Mesendoderm (in vitro differentiated cells): ENCODE results near the gene BRMS1L. TPM values are rescaled to one million over a fixed set of nuclear protein-coding genes. Genes with fewer than 3 reads are reported as not detected.
A peak's percentile ranks its signal among the peaks of the same experiment; 100 is the strongest.
"Not testable (repeated sequence)": the region's sequence is repeated elsewhere in the genome, so short reads cannot be mapped to it uniquely, and the experiment has no call there.

Experiments used
- DNase-seq: peaks from one replicate; pipeline ENCODE4 v3.0.0; 2013
- H2AK5ac ChIP-seq: 2 replicates; pipeline ENCODE4 v1.6.1; 2013; ENCODE audit warnings: low read length, inconsistent platforms
- H2BK120ac ChIP-seq: 2 replicates; pipeline ENCODE4 v1.6.1; 2013; ENCODE audit warnings: low read depth, mild to moderate bottlenecking, low read length, moderate library complexity, mixed read lengths
- H2BK15ac ChIP-seq: replicated peaks from 2 replicates; pipeline ENCODE4 v1.6.1; 2013; ENCODE audit warnings: low read depth, mild to moderate bottlenecking, moderate library complexity
- H2BK5ac ChIP-seq: 2 replicates; pipeline ENCODE4 v1.6.1; 2013; ENCODE audit warnings: low read length, inconsistent platforms
- H3K18ac ChIP-seq: 2 replicates; pipeline ENCODE4 v1.6.1; 2013; ENCODE audit warnings: mild to moderate bottlenecking, low read length, mixed read lengths
- H3K23ac ChIP-seq: one replicate; pipeline ENCODE4 v1.6.1; 2013; ENCODE audit warnings: low read length
- H3K27ac ChIP-seq: 2 replicates; pipeline ENCODE4 v1.5.1; 2013; ENCODE audit warnings: low read depth, mild to moderate bottlenecking, inconsistent platforms, low read length, moderate library complexity
- H3K27me3 ChIP-seq: 2 replicates; pipeline ENCODE4 v1.6.1; 2013; ENCODE audit warnings: low read length, control low read depth, mild to moderate bottlenecking, inconsistent platforms; ENCODE audit not compliant: insufficient read depth, poor library complexity
- H3K36me3 ChIP-seq: 2 replicates; pipeline ENCODE4 v1.6.1; 2013; ENCODE audit warnings: low read length, inconsistent platforms; ENCODE audit not compliant: control insufficient read depth, insufficient read depth
- H3K4ac ChIP-seq: one replicate; pipeline ENCODE4 v1.6.1; 2013; ENCODE audit warnings: low read depth, mild to moderate bottlenecking, low read length, moderate library complexity
- H3K4me1 ChIP-seq: 2 replicates; pipeline ENCODE4 v1.6.1; 2013; ENCODE audit warnings: low read depth, low read length, inconsistent platforms; ENCODE audit not compliant: control insufficient read depth
- H3K4me2 ChIP-seq: 2 replicates; pipeline ENCODE4 v1.6.1; 2013; ENCODE audit warnings: low read length
- H3K4me3 ChIP-seq: 2 replicates; pipeline ENCODE4 v1.5.1; 2013; ENCODE audit warnings: mild to moderate bottlenecking, low read length
- H3K56ac ChIP-seq: one replicate; pipeline ENCODE4 v1.6.1; 2013; ENCODE audit warnings: low read length
- H3K79me1 ChIP-seq: 2 replicates; pipeline ENCODE4 v1.6.1; 2013; ENCODE audit warnings: low read length, inconsistent platforms
- H3K79me2 ChIP-seq: 2 replicates; pipeline ENCODE4 v1.6.1; 2013; ENCODE audit warnings: mild to moderate bottlenecking, low read length; ENCODE audit not compliant: control insufficient read depth, insufficient read depth
- H3K9ac ChIP-seq: 2 replicates; pipeline ENCODE4 v1.6.1; 2013; ENCODE audit warnings: low read length, inconsistent platforms
- H4K5ac ChIP-seq: one replicate; pipeline ENCODE4 v1.6.1; 2013; ENCODE audit warnings: low read length
- H4K8ac ChIP-seq: one replicate; pipeline ENCODE4 v1.6.1; 2013; ENCODE audit warnings: low read depth, mild to moderate bottlenecking, control low read depth, low read length, moderate library complexity
- WGBS: extraction: QIAGEN DNeasy Blood & Tissue Kit; methylation state at CpG from one replicate; pipeline ENCODE4 v1.1.7; 2013; ENCODE audit warnings: low lambda C conversion rate, missing lambda C conversion rate; ENCODE audit not compliant: insufficient coverage; ENCODE audit errors: extremely low coverage; 5-methylcytosine and 5-hydroxymethylcytosine counted together
- polyA plus RNA-seq, 2 experiments: library from polyadenylated mRNA; stranded (reverse); fragments of 200-250 nt; gene quantifications; one replicate each; pipeline ENCODE4 v1.2.3, GENCODE V29; 2013

The BRMS1L gene
- polyA plus RNA-seq (2013, experiment 1 of 2) = 7.1 TPM
- 7.2 TPM for polyA plus RNA-seq (2013, experiment 2 of 2)

DNA sequence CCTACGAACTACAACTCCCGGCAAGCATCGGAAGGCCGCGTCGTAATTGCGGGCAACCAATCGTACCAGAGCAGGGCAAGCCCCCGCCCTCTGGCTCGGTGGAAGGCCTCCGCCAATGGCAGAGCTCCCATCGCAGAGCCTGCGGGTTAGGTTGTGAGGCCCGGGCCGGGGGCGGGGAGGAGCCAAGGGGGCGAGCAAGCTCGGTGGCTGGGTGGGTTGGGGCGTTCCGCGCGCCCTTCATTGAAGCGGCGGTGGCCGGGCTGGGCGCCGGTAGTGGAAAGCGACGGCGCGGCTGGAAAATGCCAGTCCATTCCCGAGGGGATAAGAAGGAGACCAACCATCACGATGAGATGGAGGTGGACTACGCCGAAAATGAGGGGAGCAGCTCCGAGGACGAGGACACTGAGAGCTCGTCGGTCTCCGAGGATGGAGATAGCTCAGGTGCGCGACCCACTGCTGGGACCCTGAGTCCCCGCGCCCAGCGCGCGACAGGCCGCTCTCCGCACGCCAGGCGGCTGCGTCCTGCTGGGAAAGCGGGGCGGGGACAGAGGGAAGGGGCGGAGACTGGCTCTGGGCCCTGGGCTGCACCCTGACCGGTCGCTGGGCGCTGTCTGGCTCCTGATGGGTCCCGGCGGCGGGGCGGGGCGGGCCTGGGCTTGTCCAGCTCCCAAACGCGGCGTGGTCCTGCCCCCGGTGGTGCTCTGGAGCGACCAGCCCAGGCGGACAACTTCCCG, at the start of gene BRMS1L:
TSS of gene BRMS1L (plus strand) at position 121 of the 734 bp plus-strand sequence. CDS start at position 300, 179 bp downstream.
- Histone ChIP-seq H3K27me3 (no peaks in the 10 kb centered on the region), H3K9ac (peak within 1 kb of the TSS; percentile 85), H3K36me3 (no peaks in the 10 kb centered on the region), H2AK5ac (no peak within 1 kb of the TSS), H4K8ac (no peak within 1 kb of the TSS), H3K4ac (no peak within 1 kb of the TSS), H2BK15ac (no peak within 1 kb of the TSS), H3K56ac (peak within 1 kb of the TSS; percentile 96), H3K4me1 (peaks cover 3% of the 10 kb centered on the region), H3K79me1 (peaks cover 6% of the 10 kb centered on the region), H2BK5ac (peak within 1 kb of the TSS; percentile 72), H3K23ac (peak within 1 kb of the TSS; percentile 83), H3K4me3 (peak within 1 kb of the TSS; percentile 91), H3K4me2 (peak within 1 kb of the TSS; percentile 95), H3K18ac (peak within 1 kb of the TSS; percentile 3), H3K27ac (peak within 1 kb of the TSS; percentile 65), H2BK120ac (no peak within 1 kb of the TSS), H4K5ac (no peak within 1 kb of the TSS), H3K79me2 (peaks cover 3% of the 10 kb centered on the region)
- WGBS = no CpG with 5 or more reads among the region's 70 CpGs
- peak; percentile 99 for DNase-seq

GRCh38 chr14:35776823-35777222, 49.3 kb upstream of the BRMS1L start:
- no peak overlapping the region for H3K9ac ChIP-seq
- no peak overlapping the region for H2BK5ac ChIP-seq
- no peak overlapping the region for H2BK15ac ChIP-seq
- no peak overlapping the region for H2AK5ac ChIP-seq
- H3K27ac ChIP-seq = no peak overlapping the region
- no peak overlapping the region for H3K4ac ChIP-seq
- no peak overlapping the region for H3K56ac ChIP-seq
- no peak overlapping the region for H3K18ac ChIP-seq
- no peaks in the 10 kb centered on the region for H3K4me1 ChIP-seq
- no CpG with 5 or more reads among the region's 4 CpGs for WGBS
- H4K8ac ChIP-seq = no peak overlapping the region
- no peak overlapping the region for H3K4me2 ChIP-seq
- no peaks in the 10 kb centered on the region for H3K79me1 ChIP-seq
- no peak overlapping the region for H4K5ac ChIP-seq
- no peak overlapping the region for H3K23ac ChIP-seq
- no peak overlapping the region for H2BK120ac ChIP-seq
- no peak overlapping the region for H3K4me3 ChIP-seq
- no peaks in the 10 kb centered on the region for H3K79me2 ChIP-seq
- H3K27me3 ChIP-seq = no peaks in the 10 kb centered on the region
- H3K36me3 ChIP-seq = no peaks in the 10 kb centered on the region
- no peak for DNase-seq

GRCh38 chr14:35777550-35777949, 48.6 kb upstream of the BRMS1L start:
- no CpG with 5 or more reads among the region's 5 CpGs for WGBS
- H3K27me3 ChIP-seq, H3K18ac ChIP-seq: not testable (repeated sequence)

GRCh38 chr14:35779368-35779767, 46.8 kb upstream of the BRMS1L start:
- no peak overlapping the region for H3K56ac ChIP-seq
- H3K18ac ChIP-seq = no peak overlapping the region
- H3K36me3 ChIP-seq = no peaks in the 10 kb centered on the region
- no peaks in the 10 kb centered on the region for H3K79me2 ChIP-seq
- peaks cover 2% of the 10 kb centered on the region for H3K79me1 ChIP-seq
- no peak overlapping the region for H2BK15ac ChIP-seq
- no peak overlapping the region for H3K27ac ChIP-seq
- no peak overlapping the region for H2BK5ac ChIP-seq
- no peak overlapping the region for H3K23ac ChIP-seq
- H3K4me2 ChIP-seq = no peak overlapping the region
- DNase-seq = no peak
- no peak overlapping the region for H3K4ac ChIP-seq
- H4K8ac ChIP-seq = no peak overlapping the region
- H3K4me1 ChIP-seq = no peaks in the 10 kb centered on the region
- H3K9ac ChIP-seq = no peak overlapping the region
- H2AK5ac ChIP-seq = no peak overlapping the region
- H3K27me3 ChIP-seq = no peaks in the 10 kb centered on the region
- H4K5ac ChIP-seq = no peak overlapping the region
- WGBS = no CpG with 5 or more reads among the region's 3 CpGs
- H2BK120ac ChIP-seq = no peak overlapping the region
- H3K4me3 ChIP-seq = no peak overlapping the region

More at GRCh38 chr14:35777550-35777949, 48.6 kb upstream of the BRMS1L start:
- not testable (repeated sequence) for H3K27ac ChIP-seq, H4K5ac ChIP-seq, H3K9ac ChIP-seq, H3K36me3 ChIP-seq, H2AK5ac ChIP-seq, H2BK120ac ChIP-seq, H2BK15ac ChIP-seq, H3K4me2 ChIP-seq, H3K79me2 ChIP-seq, H3K4me1 ChIP-seq, H3K79me1 ChIP-seq, H3K4ac ChIP-seq, H3K23ac ChIP-seq, H3K56ac ChIP-seq, H3K4me3 ChIP-seq, DNase-seq, H4K8ac ChIP-seq, H2BK5ac ChIP-seq

- Histone ChIP-seq H4K8ac (no peak overlapping the region), H4K5ac (no peak overlapping the region), H3K9ac (no peak overlapping the region), H3K27ac (no peak overlapping the region), H3K4me3 (no peak overlapping the region), H3K79me1 (peaks cover 2% of the 10 kb centered on the region), H3K4ac (no peak overlapping the region), H3K27me3 (no peaks in the 10 kb centered on the region), H3K4me1 (no peaks in the 10 kb centered on the region), H2BK15ac (no peak overlapping the region), H3K79me2 (no peaks in the 10 kb centered on the region), H3K56ac (no peak overlapping the region), H3K23ac (no peak overlapping the region), H2BK120ac (no peak overlapping the region), H2BK5ac (no peak overlapping the region), H2AK5ac (no peak overlapping the region), H3K36me3 (no peaks in the 10 kb centered on the region), H3K4me2 (no peak overlapping the region), H3K18ac (no peak overlapping the region)
- no CpG with 5 or more reads among the region's 1 CpG for WGBS
- no peak for DNase-seq
Observed at GRCh38 chr14:35783699-35784098, 42.4 kb upstream of the BRMS1L start.

DNA sequence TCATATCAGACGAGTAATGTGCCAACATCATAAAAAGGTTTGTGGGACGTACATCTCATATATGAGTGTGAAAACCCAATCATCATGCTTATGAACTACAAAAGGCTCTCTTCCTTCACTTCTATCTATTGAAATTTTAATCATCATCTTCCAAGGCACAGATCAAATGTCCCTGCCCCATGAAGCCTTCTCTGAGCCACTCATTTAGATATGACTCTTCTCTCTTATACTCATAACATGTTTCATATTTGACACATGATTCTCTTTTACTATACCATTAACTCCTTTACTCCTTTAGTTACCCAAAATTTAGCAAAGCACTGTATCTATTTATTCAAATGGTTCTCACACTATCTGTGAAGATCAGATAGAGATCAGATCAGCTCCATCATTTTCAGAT, 39.3 kb upstream of the BRMS1L start:
- Histone ChIP-seq H3K27me3 (no peaks in the 10 kb centered on the region), H3K79me2 (no peaks in the 10 kb centered on the region), H3K4ac (no peak overlapping the region), H3K36me3 (no peaks in the 10 kb centered on the region), H3K9ac (no peak overlapping the region), H3K4me1 (no peaks in the 10 kb centered on the region), H3K56ac (no peak overlapping the region), H3K4me3 (no peak overlapping the region), H2AK5ac (no peak overlapping the region), H4K5ac (no peak overlapping the region), H4K8ac (no peak overlapping the region), H3K79me1 (peaks cover 2% of the 10 kb centered on the region), H2BK5ac (no peak overlapping the region), H3K27ac (no peak overlapping the region), H3K4me2 (no peak overlapping the region), H2BK15ac (no peak overlapping the region), H3K23ac (no peak overlapping the region), H3K18ac (no peak overlapping the region), H2BK120ac (no peak overlapping the region)
- WGBS = no CpG with 5 or more reads among the region's 2 CpGs
- no peak for DNase-seq
